ENCODE results near the gene SEC14L5.

The SEC14L5 gene

DNA sequence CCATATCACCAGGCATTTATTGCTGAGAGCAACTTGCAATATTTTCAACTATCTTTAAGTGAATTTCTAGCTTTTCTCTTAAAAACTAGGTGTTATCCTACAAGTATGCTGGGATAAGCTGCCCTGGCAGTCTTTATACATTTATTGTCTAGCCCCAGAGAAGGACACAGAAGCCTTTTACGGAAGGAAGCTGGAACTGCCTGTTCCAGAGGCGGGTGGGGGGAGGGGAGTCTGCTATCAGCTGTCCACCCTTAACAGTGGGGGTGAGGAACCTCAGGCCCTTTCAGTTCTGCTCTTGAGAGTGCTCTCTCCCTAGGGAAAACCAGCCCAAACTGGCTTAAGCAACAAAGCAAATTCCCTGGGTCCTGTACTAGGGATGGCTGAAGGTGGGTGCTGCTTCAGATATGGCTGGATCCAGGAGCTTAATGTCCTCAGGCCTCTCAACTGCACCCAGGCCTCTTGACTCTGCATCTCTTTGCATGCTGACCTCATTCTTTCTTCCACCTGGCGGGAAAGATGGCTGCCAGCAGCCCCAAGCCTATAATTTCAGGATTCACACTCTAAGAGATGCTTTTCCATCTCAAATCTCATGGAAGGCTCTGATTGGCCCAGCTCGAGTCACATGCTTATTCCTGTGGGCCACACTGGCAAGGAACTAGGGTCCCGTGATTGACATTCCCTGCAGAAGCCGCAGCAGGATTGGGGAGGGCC lies 59.0 kb downstream of the SEC14L5 start:
- DNase-seq = no peak

DNA sequence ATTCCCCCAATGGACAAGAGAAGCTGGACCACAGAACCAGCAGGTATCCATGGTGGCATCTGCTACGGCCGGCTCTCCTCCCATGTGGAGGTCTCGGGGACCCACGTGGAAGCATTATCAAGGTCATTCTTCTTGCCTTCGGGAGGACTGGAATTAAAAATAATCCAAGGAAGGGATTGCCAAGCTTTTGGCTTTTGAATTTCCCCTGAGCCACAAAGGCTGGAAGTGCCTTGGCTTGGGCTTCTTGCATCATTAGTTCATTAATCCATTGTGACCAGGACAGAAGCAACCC lies 59.5 kb downstream of the SEC14L5 start:
- DNase-seq = no peak

DNA sequence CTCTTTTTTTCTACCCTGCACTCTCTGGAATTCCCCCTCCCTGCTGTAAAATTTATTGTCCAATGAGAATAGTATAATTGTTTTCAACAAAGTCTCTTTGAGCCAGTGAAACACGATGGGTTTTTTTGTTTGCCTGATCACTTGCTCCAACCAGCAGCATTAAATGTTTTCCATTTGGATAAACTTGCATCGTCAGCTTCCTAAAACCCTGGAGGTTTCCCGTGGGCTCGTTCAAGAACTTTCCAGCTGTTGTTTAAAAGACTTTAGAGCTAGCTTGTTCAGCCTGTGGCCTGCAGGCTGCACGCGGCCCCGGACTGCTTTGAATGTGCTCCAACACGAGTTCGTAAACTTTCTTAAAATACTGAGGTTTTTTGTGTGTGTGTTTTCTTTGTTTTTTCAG lies 60.7 kb downstream of the SEC14L5 start:
- DNase-seq = no peak

DNA sequence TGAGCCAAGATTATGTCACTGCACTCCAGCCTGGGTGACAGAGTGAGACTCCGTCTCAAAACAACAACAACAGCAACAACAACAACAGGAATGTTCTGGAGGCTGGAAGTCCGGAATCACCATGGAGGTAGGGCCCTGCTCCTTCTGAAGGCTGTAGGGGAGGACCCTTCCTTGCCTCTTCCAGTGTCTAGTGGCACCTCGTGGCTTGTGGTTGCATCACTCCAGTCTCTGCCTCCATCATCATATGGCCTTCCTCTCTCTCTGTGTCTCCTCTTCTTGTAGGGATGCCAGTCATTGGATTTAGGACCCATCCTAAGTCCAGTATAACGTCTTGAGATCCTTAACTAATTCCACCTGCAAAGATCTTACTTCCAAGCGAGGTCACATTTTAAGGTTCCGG lies 61.6 kb downstream of the SEC14L5 start:
- no peak for DNase-seq

DNA sequence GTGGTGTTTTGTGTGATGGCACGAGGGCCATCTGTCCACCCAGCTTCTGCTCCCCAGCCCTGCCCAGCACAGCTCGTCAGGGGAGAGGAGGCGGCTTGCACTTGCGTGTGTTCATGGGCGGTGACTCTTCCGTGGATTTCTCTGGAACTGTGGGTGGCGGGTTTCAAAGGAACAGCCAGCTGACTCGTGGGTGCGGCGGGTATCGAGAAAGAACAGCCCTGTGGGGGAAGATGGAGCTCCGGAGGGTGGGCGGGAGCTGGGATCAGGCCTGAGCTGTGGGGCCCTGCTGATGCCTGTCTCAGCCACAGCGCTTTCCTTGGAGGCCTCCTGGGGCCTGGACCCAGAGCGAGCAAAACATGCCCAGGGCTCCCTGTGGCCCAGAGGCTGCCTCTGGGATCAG lies 62.4 kb downstream of the SEC14L5 start:
- DNase-seq = no peak

DNA sequence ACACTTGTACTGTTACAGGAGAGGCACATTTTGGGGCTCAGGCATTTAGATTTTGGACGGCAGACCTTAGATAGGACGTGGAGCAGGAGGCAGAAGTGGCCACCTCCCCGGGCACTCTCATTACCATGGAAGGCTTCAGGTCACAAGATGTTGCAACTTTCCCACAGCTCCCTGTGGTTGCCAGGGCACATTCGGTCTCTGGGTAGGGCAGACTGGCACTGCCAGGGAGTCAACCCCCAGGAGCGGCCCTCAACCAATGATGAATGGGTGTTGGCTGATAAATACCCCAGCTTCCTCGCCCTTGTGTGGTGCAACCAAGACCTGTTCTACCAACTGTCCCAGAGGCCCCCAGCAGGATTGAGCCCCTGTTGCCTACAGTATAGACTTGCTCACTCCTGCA lies 64.4 kb downstream of the SEC14L5 start:
- DNase-seq = no peak

DNA sequence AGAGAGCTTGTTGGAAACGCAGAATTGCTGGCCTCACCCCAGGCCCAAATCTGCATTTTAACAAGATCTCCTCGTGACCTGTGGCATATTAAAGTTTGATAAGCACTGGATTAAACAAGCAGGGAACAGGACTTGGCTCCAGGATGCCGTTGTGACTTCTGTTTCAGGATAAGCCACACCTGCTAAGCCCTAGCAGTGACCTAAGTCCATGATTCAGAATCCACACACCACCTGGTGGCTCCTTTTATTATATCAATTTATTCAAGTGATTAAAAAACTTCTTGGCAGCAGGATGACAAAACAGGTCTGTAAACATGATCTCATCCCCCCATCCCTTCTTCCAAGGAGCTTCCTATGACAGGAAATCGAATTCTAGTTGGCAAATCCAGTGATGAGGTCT lies 66.5 kb downstream of the SEC14L5 start:
- DNase-seq = peak; percentile 59

DNA sequence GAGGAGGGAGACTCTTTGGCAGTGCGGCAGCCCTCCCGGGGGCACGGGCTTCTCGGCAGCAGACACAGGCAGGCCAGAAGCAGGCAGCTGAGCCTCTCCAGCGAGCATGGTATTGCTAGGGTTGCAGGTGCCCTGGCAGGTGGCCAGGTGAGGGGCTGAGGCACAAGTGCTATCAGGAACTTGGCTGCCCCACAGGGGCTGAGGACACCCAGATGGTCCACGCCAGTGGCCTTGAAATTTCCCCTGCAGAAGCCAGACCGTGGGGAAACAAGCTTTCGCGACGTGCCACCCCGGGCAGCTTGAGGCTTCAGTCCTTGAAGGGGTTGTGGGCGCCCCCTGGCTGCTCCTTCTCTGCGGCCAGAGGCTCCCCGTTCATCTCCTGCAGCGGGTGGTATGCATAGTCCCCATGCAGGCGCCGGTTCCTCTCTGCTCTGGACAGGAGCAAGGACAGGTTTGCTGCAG lies 67.1 kb downstream of the SEC14L5 start:
- peak; percentile 58 for DNase-seq

DNA sequence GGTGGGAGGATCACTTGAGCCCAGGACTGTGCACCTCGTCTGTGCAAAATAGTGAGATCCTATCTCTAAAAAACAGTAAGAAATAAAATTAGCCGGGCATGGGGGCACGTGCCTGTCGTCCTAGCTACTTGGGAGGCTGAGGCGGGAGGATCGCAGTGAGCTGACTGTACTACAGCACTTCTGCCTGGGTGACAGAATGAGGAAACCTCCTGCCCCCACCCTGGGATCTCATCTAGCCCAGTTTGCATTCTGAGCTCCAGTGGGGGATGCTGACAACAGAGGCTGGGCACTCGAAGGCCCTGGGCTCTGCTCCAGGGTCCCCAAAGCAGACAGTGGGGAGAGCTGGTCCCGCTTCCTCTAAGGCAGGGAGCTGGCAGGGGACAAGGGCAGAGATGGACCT lies 68.5 kb downstream of the SEC14L5 start:
- no peak for DNase-seq

DNA sequence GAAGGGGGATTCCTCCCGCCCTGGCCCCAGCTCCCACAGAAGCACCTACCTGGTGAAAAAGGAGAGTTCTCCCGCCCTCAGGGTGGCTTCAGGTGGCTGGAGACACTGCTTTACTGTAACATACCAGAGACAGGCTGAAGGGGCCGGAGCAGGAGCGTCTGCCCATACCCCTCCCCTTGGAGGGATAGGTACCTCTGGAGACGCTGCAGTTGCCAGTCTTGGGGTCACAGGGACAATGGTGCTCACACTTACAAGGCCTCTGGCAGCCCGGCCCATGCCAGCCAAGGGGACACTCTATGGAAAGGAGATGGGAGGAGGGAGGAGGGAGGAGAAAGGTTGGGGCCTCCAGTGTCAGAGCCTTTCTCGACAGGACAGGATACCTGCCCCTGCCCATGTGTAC lies 69.0 kb downstream of the SEC14L5 start:
- no peak for DNase-seq

DNA sequence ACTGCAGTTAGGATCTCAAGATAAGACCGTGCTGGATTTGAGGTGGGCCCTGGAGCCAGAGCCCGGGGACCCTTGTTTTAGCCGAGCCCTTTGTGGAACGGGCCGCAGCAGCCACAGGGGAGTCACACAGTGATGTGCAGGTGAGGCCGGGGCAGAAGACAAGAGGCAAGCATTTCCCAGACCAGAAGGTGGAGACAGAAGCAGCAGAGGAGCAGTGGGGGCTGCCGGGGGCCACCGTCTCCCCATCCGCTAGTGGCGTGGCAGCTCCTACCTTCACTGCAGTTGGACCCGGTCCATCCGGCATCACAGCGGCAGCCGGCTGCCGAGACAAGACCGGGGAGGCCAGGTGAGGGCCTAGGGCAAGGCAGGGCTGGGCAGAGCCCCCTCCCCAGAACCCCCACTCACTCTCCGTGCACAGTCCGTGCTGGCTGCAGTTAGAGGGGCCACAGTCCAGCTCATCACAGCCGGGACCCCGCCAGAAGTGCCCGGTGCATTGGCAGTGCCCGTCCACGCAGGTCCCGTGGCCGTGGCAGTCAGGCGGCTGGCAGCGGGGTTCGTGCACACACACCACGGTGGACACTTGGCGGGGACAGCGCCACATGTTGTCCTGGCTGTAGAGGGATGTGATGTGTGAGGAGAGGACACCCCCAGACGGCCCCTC lies 69.6 kb downstream of the SEC14L5 start:
- no peak for DNase-seq

DNA sequence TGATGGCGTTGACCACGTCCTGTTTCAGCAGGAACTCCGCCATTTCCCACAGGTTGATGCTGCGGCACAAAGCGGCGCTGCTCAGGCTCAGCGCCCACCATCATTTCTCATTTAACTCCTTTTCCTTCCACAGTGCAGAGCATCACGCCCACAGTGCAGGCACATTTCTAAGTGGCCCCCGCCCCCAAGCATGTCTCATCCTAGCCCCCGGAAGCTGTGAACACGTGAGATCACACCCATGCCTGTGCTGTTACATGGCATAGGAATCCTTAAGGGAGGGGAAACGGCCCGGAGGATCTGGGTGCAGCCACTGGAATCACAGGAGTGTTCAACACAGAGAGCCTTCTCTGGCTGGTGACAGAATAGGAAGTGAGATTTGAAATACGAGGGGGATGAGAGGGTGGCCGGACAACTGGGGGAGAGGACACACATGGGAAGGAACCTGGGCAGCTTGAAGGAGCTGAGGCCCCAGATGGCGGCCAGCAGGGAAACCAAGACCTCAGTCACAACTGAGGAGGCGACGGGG lies 70.9 kb downstream of the SEC14L5 start:
- DNase-seq = no peak

DNA sequence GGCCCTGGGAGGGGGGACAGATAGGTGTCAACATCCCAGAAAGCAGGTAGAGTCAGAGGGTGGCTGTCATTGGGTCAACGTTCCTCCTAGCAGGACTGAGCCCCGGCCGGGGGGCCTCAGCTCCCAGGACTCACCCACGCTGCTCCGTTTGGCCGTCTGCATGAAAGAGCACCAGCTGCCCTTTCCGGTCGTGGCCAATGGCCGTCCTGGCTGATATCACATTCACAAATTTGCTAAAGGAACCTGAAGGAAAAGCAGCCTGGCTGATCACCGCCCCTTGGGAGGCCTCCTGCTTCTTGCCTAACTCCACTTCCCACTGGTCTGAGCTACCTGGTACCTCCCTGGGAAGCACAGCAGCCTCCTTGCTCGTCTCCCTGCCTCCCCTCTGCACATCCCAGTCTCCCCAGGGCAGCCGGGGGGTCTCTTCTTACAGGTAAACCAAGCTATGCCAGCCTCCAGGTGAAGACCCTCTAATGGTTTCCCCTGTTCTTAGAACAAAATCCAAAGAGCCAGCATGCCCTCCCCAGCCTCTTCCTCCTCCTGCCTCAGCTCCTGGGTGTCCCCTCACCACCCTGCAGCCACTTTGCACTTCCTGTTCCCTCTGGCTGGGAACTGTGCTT lies 72.2 kb downstream of the SEC14L5 start:
- no peak for DNase-seq

DNA sequence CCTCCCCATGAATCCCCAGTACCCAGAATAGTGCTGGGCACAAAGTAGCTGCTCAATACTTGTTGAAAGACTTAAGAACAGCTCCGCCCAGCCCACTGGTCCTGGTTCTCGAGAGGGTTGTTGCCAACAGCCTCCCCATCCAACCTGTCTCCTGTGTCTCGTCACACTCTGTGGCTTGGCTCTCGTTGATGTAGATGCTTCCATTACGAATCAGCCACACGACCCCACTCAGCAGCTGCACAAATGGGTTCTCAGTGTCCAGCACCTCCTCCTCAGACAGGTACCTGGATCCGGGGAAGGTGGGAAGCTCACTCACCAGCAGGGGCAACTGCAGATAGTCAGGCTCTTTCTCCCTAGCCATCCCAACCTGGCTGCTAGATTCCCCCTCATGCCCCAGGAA lies 73.5 kb downstream of the SEC14L5 start:
- no peak for DNase-seq

DNA sequence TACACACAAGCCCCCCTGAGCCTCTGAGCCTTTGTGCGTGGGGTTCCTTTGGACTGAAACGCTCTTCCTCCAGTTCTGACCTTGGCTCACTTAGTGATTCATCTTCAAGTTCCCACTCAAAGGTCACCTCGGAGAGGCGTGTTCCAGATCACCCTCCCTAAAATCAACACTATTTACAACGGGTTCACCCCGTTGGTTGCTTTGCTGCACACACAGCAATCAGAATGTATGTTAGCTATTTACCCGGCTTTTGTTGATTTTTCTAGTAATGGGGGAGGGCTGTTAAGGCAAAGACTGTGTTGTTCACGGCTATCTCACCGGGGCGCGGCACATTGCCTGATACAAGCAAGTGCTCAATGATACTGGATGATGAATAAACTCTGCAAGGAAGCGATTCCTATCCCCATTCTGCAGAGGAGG lies 74.6 kb downstream of the SEC14L5 start:
- peak; percentile 40 for DNase-seq

DNA sequence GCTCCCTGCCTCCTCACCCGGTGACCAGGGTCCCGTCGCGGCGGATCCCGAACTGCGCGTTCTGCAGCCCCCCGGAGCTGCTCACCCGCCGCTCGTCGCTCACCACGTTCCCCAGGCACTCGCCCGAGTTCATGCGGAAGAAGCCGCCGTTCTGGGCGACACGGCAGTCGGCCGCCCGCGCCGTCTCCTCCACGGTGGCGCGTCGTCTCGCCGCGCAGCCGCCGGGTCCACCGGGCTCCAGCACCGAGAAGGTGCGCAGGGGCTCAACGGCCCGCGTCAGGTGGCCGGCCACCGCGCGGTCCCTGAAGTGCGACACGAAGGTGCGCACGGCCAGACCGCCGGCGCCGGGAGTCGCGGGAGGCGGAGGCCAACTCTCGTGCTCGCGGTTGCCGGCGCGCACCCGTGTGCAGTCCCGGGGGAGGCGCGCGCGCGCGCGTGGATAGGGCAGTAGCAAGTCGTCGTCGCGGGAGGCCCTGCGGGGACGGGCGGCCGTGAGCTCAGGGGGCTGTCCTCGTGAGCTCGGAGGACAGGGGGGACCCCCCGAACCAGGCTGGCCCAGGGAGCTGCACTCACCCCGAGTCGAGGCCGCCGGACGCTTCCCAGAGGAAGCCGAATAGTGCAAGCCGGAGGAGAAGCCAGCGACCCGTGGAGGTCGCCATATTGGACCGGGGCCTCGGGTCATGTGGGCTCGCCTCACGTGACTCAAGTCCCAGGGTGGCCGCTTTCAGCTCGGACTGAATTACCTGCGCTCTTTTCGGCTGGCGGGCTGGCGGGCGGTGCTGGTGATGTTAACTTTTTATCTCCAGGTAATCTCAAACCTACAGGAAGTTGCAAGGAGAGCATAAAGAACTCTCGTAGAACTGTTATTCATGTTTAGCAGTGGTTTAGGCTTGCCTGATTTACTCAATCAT lies 75.4 kb downstream of the SEC14L5 start, which contains the start of gene NAGPA:
Gene NAGPA, minus strand, starts transcription at position 680 of the 911 bp plus-strand sequence. Its CDS starts 21 bp downstream, at position 659.
- DNase-seq = peak; percentile 93

DNA sequence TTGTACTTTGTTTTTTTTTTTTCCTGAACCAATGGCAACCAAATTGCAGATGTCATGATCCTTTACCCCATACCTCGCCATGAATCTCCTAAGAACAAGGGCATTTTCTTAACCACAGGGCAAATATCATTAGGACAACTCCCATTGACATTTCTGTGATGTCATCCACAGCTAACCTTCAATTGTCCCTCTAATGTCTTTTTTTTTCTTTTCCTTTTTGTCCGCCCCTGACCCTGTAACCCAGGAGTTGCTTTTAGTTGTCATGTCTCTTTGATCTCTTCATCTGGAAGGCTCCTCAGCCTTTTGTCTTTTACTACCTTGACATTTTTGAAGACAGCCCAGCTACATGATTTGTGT lies 76.0 kb downstream of the SEC14L5 start:
- DNase-seq = peak; percentile 17

DNA sequence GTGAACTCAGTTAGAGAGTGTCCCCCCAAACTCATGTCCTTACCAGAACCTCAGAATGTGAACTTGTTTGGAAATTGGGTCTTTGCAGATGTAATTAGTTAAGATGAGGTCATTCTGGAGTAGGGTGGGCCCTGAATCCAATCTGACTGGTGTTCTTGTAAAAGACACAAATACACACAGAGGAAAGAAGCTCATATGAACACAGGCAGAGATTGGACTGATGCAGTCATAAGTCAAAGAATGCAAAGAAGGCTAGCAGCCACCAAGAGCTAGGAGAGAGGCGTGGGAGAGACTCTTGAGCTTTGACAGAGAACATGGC lies 77.7 kb downstream of the SEC14L5 start:
- no peak for DNase-seq

DNA sequence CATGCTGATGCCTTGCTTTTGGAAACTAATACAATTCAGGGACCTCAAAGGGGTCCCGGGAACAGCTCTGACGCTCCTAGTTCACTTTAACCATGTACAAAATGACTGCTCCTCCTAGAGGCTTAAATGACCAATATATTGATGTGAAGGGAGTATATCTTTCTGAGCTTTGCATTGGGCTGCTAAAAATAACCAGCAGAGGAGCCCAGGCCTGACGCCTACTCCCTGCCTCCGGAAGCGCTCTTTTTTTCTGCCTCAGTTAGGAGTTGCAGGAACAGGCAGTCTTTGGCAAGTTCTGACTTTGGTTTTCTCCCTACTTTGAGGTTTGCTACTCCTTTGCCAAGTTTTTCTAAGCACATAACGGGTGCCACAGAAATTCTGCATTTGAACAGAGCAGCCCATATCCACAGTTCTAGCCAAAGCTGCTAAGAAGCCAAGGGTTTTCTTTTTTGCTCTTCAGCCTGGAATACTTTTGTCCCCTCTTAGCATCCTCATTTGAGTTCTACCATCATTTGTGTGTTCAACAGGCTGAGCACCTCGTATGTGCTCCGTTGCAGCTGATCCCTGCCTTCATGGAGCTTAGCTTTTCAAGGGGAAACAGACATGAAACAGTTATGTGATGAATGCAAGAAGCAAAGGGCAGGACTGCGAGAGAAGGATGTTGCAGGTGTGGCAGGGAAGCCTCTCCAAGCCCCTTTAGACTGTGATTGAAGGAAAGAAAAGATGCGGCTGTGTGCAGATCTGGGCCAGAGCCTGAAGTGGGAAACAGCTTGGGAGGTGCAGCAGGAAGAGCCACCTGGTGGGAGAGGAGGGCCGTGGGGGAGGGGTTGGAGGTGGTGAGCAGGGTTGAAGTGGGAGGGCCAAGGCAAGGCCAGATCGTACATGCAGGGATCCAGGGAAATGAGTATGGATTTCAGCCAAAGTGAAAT lies 78.4 kb downstream of the SEC14L5 start:
- DNase-seq = no peak

DNA sequence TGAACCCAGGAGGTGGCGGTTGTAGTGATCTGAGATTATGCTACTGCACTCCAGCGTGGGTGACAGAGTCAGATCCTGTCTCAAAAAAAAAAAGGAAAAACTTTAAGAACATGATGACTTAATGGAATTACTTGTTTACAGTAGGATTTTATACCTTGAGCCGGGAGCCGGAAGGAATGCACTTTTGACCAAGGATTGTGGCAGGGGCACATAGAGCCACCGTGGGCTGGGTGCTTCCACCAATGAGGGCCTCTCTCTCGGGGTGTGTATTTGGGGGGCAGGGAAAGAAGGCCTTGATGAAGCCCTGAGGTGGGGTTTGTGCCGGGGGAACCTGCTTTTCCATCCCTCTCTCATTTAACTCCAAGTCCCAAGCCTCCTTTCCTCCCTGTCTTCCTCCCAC lies 82.3 kb downstream of the SEC14L5 start:
- DNase-seq = no peak

DNA sequence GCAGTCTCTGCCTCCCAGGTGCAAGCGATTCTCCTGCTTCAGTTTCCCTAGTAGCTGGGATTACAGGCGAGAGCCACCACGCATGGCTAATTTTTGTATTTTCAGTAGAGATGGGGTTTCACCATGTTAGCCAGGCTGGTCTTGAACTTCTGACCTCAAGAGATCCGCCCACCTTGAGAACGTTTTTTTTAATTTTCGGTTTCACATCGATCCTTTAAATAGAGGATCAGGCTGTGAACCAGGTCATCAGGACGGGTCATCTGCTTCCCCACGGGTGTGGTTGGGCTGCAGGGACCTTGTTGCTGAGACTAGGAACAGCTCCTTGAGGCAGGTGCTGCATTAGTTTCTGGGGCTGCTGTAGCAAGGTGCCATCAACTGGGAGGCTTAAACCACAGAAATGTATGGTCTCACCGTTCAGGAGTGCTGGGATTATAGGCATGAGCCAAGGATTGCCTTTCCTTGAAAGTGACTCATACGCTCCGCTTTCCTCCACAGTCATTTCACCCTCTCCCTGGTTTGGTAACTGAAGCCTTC lies 83.5 kb downstream of the SEC14L5 start:
- no peak for DNase-seq
